SK-N-MC (cell line): Measurements from ENCODE around the gene ADAMTS19.
"Not testable (repeated sequence)": the region's sequence is repeated elsewhere in the genome, so short reads cannot be mapped to it uniquely, and the experiment has no call there.

Source experiments
- DNase-seq: peaks from one replicate; pipeline ENCODE4 v3.0.0-alpha.2; 2011; ENCODE audit warnings: low read depth, low spot score
- H3K27ac ChIP-seq: fragments of 200-600 bp; sonication (generic); 2 replicates; pipeline ENCODE4 v1.5.1; 2016; ENCODE audit warnings: mixed run types
- H3K36me3 ChIP-seq: fragments of 200-600 bp; sonication (generic); 2 replicates; pipeline ENCODE4 v1.6.1; 2017; ENCODE audit warnings: antibody characterized with exemption, low read length, mixed read lengths; ENCODE audit not compliant: insufficient read depth
- H3K4me3 ChIP-seq: fragments of 200-600 bp; sonication (generic); 2 replicates; pipeline ENCODE4 v1.5.1; 2016
- H3K9ac ChIP-seq: fragments of 200-600 bp; sonication (generic); 2 replicates; pipeline ENCODE4 v1.8.0; 2017; ENCODE audit warnings: mixed run types, mixed read lengths; ENCODE audit not compliant: insufficient read length
- H3K9me3 ChIP-seq: fragments of 200-600 bp; sonication (generic); 2 replicates; pipeline ENCODE4 v1.6.1; 2017; ENCODE audit warnings: low read depth, mild to moderate bottlenecking, antibody characterized with exemption, low read length, moderate library complexity, mixed read lengths
- EZH2 ChIP-seq: fragments of 200-600 bp; sonication (generic); IDR thresholded peaks from one replicate; pipeline ENCODE4 v1.6.1; 2017; ENCODE audit warnings: antibody characterized with exemption
- FOXP2 ChIP-seq: optimal IDR thresholded peaks from 2 replicates; pipeline ENCODE3; 2011; ENCODE audit warnings: mild to moderate bottlenecking, moderate library complexity; ENCODE audit not compliant: insufficient read depth; ENCODE audit errors: extremely low read length, control extremely low read depth
- POLR2AphosphoS5 ChIP-seq: IDR thresholded peaks from 2 replicates; pipeline ENCODE4 v1.6.1; 2012; ENCODE audit warnings: mild to moderate bottlenecking, low read depth, low read length, borderline replicate concordance

ADAMTS19 gene

GRCh38 chr5:129629575-129629974, 169.5 kb downstream of the ADAMTS19 start:
- Histone ChIP-seq H3K9me3 (no peaks in the 10 kb centered on the region), H3K36me3 (no peaks in the 10 kb centered on the region), H3K9ac (no peak overlapping the region), H3K4me3 (no peak overlapping the region), H3K27ac (no peak overlapping the region)
- TF ChIP-seq EZH2 (no peak), FOXP2 (no peak), POLR2AphosphoS5 (no peak)
- DNase-seq, result no peak

DNA sequence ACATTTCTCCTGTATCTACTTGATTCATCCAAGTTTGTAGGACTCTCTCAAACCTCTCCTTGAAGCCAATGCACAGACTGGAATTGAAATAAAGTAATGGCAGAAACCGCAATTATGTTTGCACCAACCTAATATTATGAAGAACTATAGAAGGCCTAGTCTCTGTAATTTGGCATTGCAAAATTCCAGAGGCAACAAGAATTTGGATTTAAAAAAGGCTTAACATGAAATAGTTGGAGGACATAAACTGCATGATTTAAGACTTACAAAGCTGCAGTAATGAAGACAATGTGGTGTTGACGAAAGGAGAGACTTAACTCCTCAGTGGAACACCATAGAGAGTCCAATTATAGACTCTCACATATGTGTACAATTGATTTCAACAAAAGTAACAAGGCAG, 170.0 kb downstream of the ADAMTS19 start:
- TF ChIP-seq FOXP2 (no peak), EZH2 (no peak), POLR2AphosphoS5 (no peak)
- H3K27ac ChIP-seq, result no peak overlapping the region
- H3K9me3 ChIP-seq, result no peaks in the 10 kb centered on the region
- no peak for DNase-seq
- no peaks in the 10 kb centered on the region for H3K36me3 ChIP-seq
- no peak overlapping the region for H3K9ac ChIP-seq
- H3K4me3 ChIP-seq, result no peak overlapping the region

DNA sequence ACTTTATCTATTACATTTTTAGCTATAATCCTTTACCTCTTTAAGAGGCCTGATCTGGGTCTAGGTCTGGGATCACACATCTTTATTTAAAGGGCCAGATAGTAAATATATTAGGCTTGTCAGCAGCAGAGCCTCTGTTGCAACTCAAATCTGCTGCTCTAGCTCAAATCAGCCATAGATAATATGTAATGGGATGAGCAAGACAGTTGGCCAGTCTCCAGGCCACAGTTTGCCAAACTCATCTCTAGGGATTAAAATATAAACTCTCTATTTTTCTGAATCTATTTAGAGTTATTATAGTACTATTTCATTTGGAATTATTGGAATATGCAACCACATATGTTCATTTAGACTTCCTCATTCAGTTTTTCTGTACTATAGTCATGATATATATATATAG, 171.9 kb downstream of the ADAMTS19 start:
- Histone ChIP-seq H3K9me3 (no peaks in the 10 kb centered on the region), H3K27ac (no peak overlapping the region), H3K36me3 (no peaks in the 10 kb centered on the region), H3K4me3 (no peak overlapping the region), H3K9ac (no peak overlapping the region)
- DNase-seq, result no peak
- TF ChIP-seq FOXP2 (no peak), EZH2 (no peak), POLR2AphosphoS5 (no peak)

- not testable (repeated sequence) for H3K27ac ChIP-seq, DNase-seq, H3K9ac ChIP-seq, H3K9me3 ChIP-seq, H3K4me3 ChIP-seq, H3K36me3 ChIP-seq
Observed at GRCh38 chr5:129637501-129637900, 177.4 kb downstream of the ADAMTS19 start.

DNA sequence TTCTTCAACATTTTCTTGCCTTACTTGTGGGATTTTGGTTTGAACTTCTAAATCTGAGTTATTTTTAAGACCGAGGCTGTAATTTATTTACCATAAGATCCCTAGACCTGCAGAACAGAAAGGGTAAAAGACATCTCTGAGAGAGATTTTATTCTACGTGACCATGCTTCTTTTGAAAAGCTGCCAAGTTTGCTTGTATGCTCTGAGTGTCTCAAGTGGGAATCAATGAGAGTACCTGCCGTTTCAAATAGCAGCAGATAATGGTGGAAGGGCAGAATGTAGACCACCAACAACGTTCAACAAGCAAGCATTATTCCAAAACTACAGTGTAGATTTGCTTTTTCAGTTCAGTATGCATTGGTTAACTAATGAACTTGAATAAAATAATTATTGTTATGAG, 179.2 kb downstream of the ADAMTS19 start:
- no peaks in the 10 kb centered on the region for H3K36me3 ChIP-seq
- no peaks in the 10 kb centered on the region for H3K9me3 ChIP-seq
- no peak overlapping the region for H3K4me3 ChIP-seq
- H3K9ac ChIP-seq, result no peak overlapping the region
- H3K27ac ChIP-seq, result no peak overlapping the region
- TF ChIP-seq EZH2, result no peak
- no peak for TF ChIP-seq POLR2AphosphoS5
- no peak for TF ChIP-seq FOXP2
- DNase-seq, result no peak

- no peak overlapping the region for H3K4me3 ChIP-seq
- H3K27ac ChIP-seq, result no peak overlapping the region
- DNase-seq, result no peak
- no peaks in the 10 kb centered on the region for H3K36me3 ChIP-seq
- no peak overlapping the region for H3K9ac ChIP-seq
- no peaks in the 10 kb centered on the region for H3K9me3 ChIP-seq
- no peak for TF ChIP-seq EZH2
- TF ChIP-seq POLR2AphosphoS5, result no peak
- no peak for TF ChIP-seq FOXP2
Observed at GRCh38 chr5:129652349-129653056, 192.4 kb downstream of the ADAMTS19 start.

- Histone ChIP-seq H3K27ac (no peak overlapping the region), H3K9me3 (no peaks in the 10 kb centered on the region), H3K9ac (no peak overlapping the region), H3K4me3 (no peak overlapping the region), H3K36me3 (no peaks in the 10 kb centered on the region)
- TF ChIP-seq POLR2AphosphoS5, result no peak
- no peak for TF ChIP-seq EZH2
- no peak for TF ChIP-seq FOXP2
- no peak for DNase-seq
Observed at GRCh38 chr5:129653057-129653375, 192.9 kb downstream of the ADAMTS19 start.

DNA sequence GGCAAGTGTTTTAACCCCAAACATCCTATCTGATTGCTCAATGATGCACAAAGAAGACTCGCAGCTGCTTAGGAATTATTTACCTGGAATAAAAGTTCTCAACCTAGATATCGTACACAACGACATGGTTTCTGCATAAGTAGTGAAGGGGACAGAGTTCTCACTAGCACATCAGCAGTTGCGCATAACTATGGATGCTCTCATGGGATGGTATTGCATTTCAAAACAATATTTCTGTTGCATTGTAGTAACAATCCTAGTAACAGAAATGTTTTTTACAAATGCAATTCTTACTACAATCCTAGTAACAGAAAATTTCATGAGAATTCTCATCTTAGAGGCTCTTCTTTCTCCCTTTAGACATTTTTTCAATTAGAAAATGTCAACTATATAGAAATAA, 193.3 kb downstream of the ADAMTS19 start:
- TF ChIP-seq EZH2, result no peak
- TF ChIP-seq POLR2AphosphoS5, result no peak
- TF ChIP-seq FOXP2, result no peak
- no peak for DNase-seq
- Histone ChIP-seq H3K36me3 (no peaks in the 10 kb centered on the region), H3K9ac (no peak overlapping the region), H3K27ac (no peak overlapping the region), H3K9me3 (no peaks in the 10 kb centered on the region), H3K4me3 (no peak overlapping the region)

GRCh38 chr5:129656952-129657351, 196.9 kb downstream of the ADAMTS19 start:
- no peak overlapping the region for H3K4me3 ChIP-seq
- DNase-seq, result no peak
- no peaks in the 10 kb centered on the region for H3K9me3 ChIP-seq
- no peaks in the 10 kb centered on the region for H3K36me3 ChIP-seq
- no peak overlapping the region for H3K9ac ChIP-seq
- H3K27ac ChIP-seq, result no peak overlapping the region
- TF ChIP-seq EZH2 (no peak), POLR2AphosphoS5 (no peak), FOXP2 (no peak)
